HAP-1 (cell line): ENCODE measurements around the gene TYW3.
A peak's percentile ranks its signal among the peaks of the same experiment; 100 is the strongest.
"Not testable (repeated sequence)": the region's sequence is repeated elsewhere in the genome, so short reads cannot be mapped to it uniquely, and the experiment has no call there.

ENCODE experiments used
- DNase-seq, 2 experiments: peaks; one replicate each; pipeline ENCODE4 v3.0.0-alpha.2; 2016 to 2020; ENCODE audit warnings: low spot score in 2 of 2
- H3K27me3 ChIP-seq: fragments of 250-450 bp; sonication (Bioruptor Pico); 2 replicates; pipeline ENCODE4 v1.5.1; 2020; ENCODE audit warnings: low read depth, mild to moderate bottlenecking, moderate library complexity
- H3K36me3 ChIP-seq: fragments of 250-450 bp; sonication (Bioruptor Pico); replicated peaks from 2 replicates; pipeline ENCODE4 v1.5.1; 2020; ENCODE audit warnings: mild to moderate bottlenecking
- H3K4me1 ChIP-seq: fragments of 250-450 bp; sonication (Bioruptor Pico); 2 replicates; pipeline ENCODE4 v1.5.1; 2020; ENCODE audit warnings: mild to moderate bottlenecking
- H3K4me3 ChIP-seq: fragments of 250-450 bp; sonication (Bioruptor Pico); 2 replicates; pipeline ENCODE4 v1.5.1; 2020; ENCODE audit warnings: mild to moderate bottlenecking, moderate library complexity
- H3K9me3 ChIP-seq: fragments of 250-450 bp; sonication (Bioruptor Pico); 2 replicates; pipeline ENCODE4 v1.5.1; 2020; ENCODE audit warnings: mild to moderate bottlenecking, moderate library complexity
- in situ Hi-C: fragments of 300-500 bp; cut with MboI; formaldehyde crosslinking; loops from 3 replicates; pipeline ENCODE4 v1.14.3; 2020; ENCODE audit warnings: low sequenced_read_pairs, inconsistent platforms, mixed read lengths

The TYW3 gene

DNA sequence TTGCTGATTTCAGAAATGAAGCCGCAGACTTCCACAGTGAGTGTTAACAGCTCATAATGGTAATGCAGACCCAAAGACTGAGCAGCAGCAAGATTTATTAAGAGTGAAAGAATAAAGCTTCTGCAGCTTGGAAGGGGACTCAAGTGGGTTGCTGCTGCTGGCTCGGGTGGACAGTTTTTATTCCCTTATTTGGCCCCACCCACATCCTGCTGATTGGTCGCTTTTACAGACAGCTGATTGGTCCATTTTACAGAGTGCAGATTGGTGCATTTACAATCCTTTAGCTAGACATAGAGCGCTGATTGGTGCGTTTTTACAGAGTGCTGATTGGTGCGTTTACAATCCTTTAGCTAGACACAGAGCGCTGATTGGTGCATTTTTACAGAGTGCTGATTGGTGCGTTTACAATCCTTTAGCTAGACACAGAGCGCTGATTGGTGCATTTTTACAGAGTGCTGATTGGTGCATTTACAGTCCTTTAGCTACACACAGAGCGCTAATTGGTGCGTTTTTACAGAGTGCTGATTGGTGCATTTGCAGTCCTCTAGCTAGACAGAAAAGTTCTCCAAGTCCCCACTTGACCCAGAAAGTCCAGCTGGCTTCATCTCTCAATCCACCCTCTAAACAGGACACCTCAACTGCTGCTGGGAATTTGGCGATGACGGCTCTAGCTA is 7.5 kb downstream of the TYW3 start:
- DNase-seq, in situ Hi-C loops, H3K9me3 ChIP-seq, H3K4me3 ChIP-seq, H3K4me1 ChIP-seq, H3K27me3 ChIP-seq: not testable (repeated sequence)
- peaks cover 36% of the 10 kb centered on the region for H3K36me3 ChIP-seq

DNA sequence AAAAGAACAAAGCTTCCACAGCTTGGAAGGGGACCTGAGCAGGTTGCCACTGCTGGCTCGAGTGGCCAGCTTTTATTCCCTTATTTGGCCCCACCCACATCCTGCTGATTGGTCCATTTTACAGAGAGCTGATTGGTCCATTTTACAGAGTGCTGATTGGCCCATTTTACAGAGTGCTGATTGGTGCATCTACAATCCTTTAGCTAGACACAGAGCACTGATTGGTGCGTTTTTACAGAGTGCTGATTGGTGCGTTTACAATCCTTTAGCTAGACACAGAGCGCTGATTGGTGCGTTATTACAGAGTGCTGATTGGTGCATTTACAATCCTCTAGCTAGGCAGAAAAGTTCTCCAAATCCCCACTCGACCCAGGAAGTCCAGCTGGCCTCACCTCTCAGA is 12.3 kb downstream of the TYW3 start:
- DNase-seq, H3K9me3 ChIP-seq, H3K27me3 ChIP-seq, in situ Hi-C loops, H3K4me3 ChIP-seq, H3K4me1 ChIP-seq: not testable (repeated sequence)
- H3K36me3 ChIP-seq, result peaks cover 21% of the 10 kb centered on the region

DNA sequence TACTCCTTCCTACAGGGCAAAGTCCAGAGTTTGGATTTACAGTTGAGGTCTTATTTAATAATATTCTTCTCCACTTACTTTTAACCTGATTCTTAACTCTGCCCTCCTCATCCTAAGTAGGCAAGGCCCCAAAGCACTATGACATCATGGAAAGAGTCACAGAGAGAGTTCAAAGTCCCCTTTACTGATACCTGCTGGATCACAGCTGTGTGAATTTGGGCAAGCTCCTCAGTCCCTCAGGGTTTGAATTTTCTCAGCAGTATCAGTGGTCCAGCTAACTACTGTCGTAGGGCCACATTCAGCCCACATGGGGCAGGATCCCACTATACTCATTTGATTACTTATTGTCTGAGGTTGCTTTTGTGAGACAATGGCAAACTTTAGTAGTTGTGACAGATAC is 16.0 kb downstream of the TYW3 start:
- H3K4me1 ChIP-seq, result no peaks in the 10 kb centered on the region
- H3K36me3 ChIP-seq, result peaks cover 33% of the 10 kb centered on the region
- in situ Hi-C loops, result no loop called here
- DNase-seq, result no peak
- no peaks in the 10 kb centered on the region for H3K27me3 ChIP-seq
- H3K9me3 ChIP-seq, result no peaks in the 10 kb centered on the region
- H3K4me3 ChIP-seq, result no peak overlapping the region

DNA sequence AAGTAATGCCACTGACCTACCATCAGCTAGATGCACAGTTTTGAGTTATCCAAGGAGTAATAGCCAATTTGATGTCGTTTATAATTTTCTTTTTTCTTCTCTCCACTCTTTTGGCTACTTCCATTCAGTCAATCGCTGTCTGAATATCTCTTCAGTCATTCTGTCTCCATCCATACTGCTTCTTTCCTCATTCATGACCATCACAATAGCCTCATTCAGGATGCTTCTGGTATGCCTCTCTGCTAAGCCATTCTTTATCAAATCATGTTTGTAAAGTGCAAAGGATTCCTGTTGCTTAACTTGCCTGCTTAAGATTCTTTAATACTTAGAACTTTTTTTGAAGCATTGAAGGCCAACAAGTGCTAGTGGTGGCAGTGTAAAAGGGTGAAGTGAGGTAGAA is 20.2 kb downstream of the TYW3 start:
- in situ Hi-C loops, result no loop called here
- Histone ChIP-seq H3K9me3 (no peaks in the 10 kb centered on the region), H3K4me1 (no peaks in the 10 kb centered on the region), H3K36me3 (peaks cover 44% of the 10 kb centered on the region), H3K4me3 (no peak overlapping the region), H3K27me3 (no peaks in the 10 kb centered on the region)
- no peak for DNase-seq

DNA sequence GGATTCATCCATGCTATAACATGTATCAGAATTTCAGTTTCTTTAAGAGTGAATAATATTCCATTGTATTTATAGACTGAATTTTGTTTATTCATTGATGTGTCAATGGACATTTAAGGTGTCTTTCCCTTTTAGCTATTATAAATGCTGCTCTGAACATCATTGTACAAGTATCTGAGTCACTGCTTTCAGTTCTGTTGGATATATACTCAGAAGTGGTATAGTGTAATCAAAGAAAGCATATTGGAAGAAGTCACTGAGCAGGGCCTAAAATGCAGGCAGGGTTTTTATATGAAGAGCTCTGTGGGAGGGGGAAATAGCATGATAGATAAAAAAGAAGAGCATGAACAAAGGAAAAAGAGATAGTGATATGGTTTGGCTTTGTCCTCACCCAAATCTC is 22.5 kb downstream of the TYW3 start:
- in situ Hi-C loops, result no loop called here
- no peak for DNase-seq
- no peak overlapping the region for H3K4me3 ChIP-seq
- H3K27me3 ChIP-seq, result no peaks in the 10 kb centered on the region
- H3K9me3 ChIP-seq, result no peaks in the 10 kb centered on the region
- peaks cover 37% of the 10 kb centered on the region for H3K36me3 ChIP-seq
- no peaks in the 10 kb centered on the region for H3K4me1 ChIP-seq

DNA sequence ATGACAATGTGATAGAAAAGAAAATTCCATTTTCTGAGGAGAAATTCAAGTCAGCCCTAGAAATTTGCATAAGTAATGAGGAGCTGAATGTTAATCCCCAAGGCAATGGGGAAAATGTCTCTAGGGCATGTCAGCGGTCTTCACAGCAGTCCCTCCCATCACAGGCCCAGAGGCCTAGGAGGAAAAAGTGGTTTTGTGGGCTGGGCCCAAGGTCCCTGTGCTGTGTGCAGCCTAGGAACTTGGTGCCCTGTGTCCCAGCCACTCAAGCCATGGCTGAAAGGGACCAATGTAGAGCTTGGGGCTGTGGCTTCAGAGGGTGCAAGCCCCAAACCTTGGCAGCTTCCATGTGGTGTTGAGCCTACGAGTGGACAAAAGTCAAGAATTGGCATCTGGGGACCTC is 23.7 kb downstream of the TYW3 start:
- in situ Hi-C loops, DNase-seq, H3K4me3 ChIP-seq, H3K9me3 ChIP-seq, H3K27me3 ChIP-seq, H3K4me1 ChIP-seq: not testable (repeated sequence)
- peaks cover 40% of the 10 kb centered on the region for H3K36me3 ChIP-seq

DNA sequence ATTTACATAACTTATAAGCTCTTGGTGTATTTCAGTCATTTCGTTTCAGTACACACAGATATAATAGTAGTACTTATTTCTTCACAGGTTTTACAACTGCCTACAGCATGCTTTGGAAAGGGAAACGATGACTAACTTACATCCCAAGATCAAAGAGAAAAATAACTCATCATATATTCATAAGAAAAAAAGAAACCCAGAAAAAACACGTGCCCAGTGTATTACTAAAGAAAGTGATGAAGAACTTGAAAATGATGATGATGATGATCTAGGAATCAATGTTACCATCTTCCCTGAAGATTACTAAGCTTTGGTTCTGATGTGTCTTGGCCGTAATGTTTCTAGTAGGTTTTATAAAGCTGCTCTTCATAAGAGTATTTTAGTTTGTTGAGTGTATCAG is 30.9 kb downstream of the TYW3 start:
- no peaks in the 10 kb centered on the region for H3K27me3 ChIP-seq
- H3K4me3 ChIP-seq, result no peak overlapping the region
- no peaks in the 10 kb centered on the region for H3K9me3 ChIP-seq
- H3K4me1 ChIP-seq, result no peaks in the 10 kb centered on the region
- DNase-seq, result no peak
- in situ Hi-C loops, result no loop called here
- peaks cover 3% of the 10 kb centered on the region for H3K36me3 ChIP-seq

DNA sequence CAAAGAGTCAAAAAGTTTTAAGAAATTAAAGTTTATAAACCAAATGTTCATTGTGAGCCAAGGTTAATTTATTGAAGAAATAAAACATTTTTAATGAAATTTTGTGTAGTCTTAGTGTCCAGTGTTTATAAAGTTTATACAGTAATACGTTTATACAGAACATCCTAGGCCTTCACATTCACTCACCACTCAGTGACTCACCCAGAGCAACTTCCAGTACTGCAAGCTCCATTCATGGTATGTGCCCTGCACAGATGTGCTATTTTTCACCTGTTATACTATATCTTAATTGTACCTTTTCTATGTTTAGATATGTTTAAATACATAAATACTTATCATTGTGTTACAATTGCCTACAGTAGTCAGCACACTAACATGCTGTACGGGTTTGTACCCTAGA is 33.6 kb downstream of the TYW3 start:
- H3K9me3 ChIP-seq, result no peaks in the 10 kb centered on the region
- H3K27me3 ChIP-seq, result no peaks in the 10 kb centered on the region
- no peak for DNase-seq
- no peaks in the 10 kb centered on the region for H3K4me1 ChIP-seq
- in situ Hi-C loops, result no loop called here
- no peak overlapping the region for H3K4me3 ChIP-seq
- no peaks in the 10 kb centered on the region; the same call in none of the 2 replicates for H3K36me3 ChIP-seq

DNA sequence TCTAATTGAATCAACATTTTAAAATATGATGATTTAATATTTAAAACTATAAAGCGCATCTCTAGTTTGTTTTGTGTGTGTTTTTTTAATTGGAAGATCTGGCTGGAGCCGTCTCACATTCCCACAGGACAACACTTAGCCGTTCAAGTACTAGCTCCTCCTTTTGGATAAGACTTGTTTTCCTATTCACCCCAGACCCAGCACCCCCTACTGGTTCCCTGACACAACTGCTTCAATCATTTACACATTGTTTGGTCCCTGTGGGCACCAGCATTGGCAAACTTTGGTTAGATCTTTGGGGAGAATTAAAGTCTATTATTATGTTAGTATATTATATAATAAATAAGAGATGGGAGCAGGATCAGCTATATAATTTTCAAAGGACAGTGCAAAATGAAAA is 34.5 kb downstream of the TYW3 start:
- in situ Hi-C loops, result no loop called here
- Histone ChIP-seq H3K4me3 (no peak overlapping the region), H3K4me1 (no peaks in the 10 kb centered on the region), H3K9me3 (no peaks in the 10 kb centered on the region), H3K27me3 (peaks cover under 1% of the 10 kb centered on the region; the same call in 1 of the 2 replicates), H3K36me3 (no peaks in the 10 kb centered on the region; the same call in 1 of the 2 replicates)
- DNase-seq, result peak; percentile 32 to 62

DNA sequence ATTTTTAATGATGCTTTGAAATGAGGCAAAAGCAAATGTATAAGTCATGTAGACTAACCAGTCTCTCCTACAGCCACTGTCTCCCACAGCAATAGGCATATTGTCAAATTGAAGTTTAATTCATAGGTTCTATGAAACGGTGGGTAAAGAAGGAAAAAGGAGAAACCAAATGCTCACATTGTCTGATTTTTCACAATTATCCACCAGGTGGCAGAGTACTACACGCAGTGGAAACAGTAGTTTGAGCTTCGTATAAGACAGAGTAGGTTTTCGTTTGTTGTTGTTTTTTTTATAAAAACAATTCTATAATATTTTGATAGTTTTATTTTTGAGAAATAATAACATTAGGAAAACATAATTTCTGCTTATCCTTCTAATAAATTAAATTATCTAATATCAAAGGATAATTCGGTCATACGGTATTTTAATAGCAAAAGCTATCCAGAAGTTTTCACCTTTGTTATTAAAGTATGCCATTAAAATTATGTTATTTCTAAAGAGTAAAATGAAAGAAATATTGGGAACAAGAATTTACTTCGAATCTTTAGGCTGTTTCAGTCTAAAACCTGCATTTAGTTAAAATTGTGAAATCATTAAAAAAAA is 39.1 kb downstream of the TYW3 start:
- H3K4me1 ChIP-seq, result no peaks in the 10 kb centered on the region
- H3K36me3 ChIP-seq, result no peaks in the 10 kb centered on the region; the same call in 1 of the 2 replicates
- DNase-seq, result peak; percentile 36 to 44
- in situ Hi-C loops, result loop anchor here (10.0 kb wide), 1 partner anchor 433 kb away; no protein-coding TSS in a partner anchor
- no peaks in the 10 kb centered on the region for H3K9me3 ChIP-seq
- peaks cover 32% of the 10 kb centered on the region for H3K27me3 ChIP-seq
- no peak overlapping the region for H3K4me3 ChIP-seq

DNA sequence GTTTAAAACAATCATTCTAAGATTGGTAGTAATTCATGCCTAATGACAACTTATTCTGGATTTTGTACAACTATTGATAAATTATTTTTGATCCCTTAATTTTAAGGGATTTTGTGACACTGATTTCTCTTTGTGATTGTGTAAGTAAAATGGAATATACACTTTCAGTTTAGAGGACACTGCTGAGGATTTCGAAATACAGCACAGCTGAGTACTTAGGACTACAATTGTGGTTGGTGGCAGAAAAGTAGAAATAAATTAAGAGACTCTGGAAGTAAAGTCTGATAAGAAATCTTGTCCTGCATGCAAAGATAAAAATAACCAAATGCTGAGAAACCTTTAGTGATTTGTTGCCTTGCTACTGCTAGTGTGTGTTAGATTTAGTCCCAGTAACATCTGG is 40.0 kb downstream of the TYW3 start:
- H3K27me3 ChIP-seq, result peaks cover 32% of the 10 kb centered on the region
- no peak overlapping the region for H3K4me3 ChIP-seq
- H3K9me3 ChIP-seq, result no peaks in the 10 kb centered on the region
- H3K36me3 ChIP-seq, result no peaks in the 10 kb centered on the region
- no peak for DNase-seq
- H3K4me1 ChIP-seq, result no peaks in the 10 kb centered on the region
- in situ Hi-C loops, result loop anchor here (10.0 kb wide), 1 partner anchor 432 kb away; no protein-coding TSS in a partner anchor

DNA sequence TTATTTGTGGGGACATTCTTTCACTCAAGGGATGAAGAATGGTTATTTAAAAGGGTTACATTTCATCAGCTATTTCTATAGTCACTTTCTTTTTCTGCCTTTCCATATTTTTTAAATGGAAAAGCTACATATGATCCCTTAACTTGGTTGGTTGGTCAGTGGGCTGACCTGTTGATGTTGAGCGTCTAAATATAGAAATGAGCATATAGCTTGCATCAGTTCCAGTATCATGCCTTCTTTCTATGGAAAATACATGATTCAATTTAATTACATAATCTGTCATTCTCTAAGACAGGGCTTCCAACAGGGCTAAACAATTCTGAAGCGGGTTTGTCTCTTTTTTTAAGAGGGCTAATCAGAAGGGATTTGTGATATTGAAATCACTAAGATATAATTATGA is 40.6 kb downstream of the TYW3 start:
- Histone ChIP-seq H3K9me3 (no peaks in the 10 kb centered on the region), H3K4me3 (no peak overlapping the region), H3K4me1 (no peaks in the 10 kb centered on the region), H3K36me3 (no peaks in the 10 kb centered on the region), H3K27me3 (peaks cover 32% of the 10 kb centered on the region)
- in situ Hi-C loops, result loop anchor here (10.0 kb wide), 1 partner anchor 431 kb away; no protein-coding TSS in a partner anchor
- no peak for DNase-seq

DNA sequence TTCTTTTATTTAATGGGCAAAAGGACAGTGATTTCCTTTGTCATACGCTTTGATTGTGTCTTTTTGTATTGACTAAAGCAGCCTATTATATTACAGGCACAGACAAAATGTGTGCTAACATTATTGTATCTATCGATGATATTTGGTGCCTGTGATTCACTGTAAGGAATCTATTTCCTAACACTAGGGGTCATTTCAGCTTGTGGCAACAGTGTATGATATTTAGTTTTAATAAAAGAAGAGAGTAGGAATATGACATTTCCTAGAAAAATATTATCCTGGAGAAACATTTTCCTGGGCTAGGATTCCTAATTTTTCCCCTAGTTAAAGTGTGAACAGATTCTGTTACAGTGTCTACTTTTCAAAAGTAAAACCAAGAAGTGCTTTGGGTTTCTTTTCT is 42.8 kb downstream of the TYW3 start:
- in situ Hi-C loops, result loop anchor here (10.0 kb wide), 1 partner anchor 429 kb away; no protein-coding TSS in a partner anchor
- H3K4me3 ChIP-seq, result no peak overlapping the region
- no peak for DNase-seq
- no peaks in the 10 kb centered on the region for H3K4me1 ChIP-seq
- H3K9me3 ChIP-seq, result no peaks in the 10 kb centered on the region
- no peaks in the 10 kb centered on the region for H3K36me3 ChIP-seq
- H3K27me3 ChIP-seq, result peaks cover 32% of the 10 kb centered on the region

DNA sequence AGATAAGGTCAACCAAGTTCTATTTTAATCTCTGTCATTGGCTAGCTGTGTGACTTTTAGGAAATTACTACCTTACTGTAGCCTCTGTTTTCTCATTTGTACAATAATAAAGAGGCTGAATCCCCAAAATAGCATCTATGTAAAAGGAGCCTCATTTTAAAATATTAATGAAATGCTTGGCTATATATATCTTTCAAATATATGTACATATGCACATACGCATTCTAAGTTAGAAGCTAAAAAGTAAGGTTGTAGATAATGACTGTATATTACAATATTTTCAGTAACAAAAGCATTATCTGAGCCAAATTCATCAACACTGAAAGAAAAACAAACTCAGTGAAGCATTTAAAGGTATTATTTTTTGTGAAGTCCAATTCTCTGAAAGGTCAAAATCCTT is 44.6 kb downstream of the TYW3 start:
- Histone ChIP-seq H3K27me3 (peaks cover 31% of the 10 kb centered on the region), H3K36me3 (no peaks in the 10 kb centered on the region), H3K9me3 (no peaks in the 10 kb centered on the region), H3K4me1 (no peaks in the 10 kb centered on the region), H3K4me3 (no peak overlapping the region)
- in situ Hi-C loops, result loop anchor here (10.0 kb wide), 1 partner anchor 427 kb away; no protein-coding TSS in a partner anchor
- DNase-seq, result no peak
